ENCODE measurements around the gene LCE7A.

Gene LCE7A

GRCh38 chr1:152880907-152881306 is 21.1 kb downstream of the LCE7A start:
- DNase-seq, result no peak

DNA sequence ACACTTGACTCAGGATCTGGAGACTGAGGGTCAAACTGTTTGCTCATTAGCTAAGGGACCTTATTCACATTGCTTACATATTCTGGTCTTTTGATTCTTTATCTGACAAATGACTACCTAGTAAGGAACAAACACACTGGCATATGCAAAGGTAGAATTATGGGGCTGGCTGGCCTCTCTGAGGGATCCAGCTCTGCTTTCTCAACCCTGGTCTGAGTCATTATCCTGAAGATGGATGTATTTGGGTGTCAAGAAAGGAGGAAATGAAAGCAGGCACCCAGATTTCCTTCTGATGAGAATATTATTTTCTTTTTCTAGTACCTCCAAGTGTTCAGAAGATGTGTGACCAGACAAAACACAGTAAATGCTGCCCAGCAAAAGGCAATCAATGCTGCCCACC is 24.3 kb downstream of the LCE7A start:
- no peak for DNase-seq

DNA sequence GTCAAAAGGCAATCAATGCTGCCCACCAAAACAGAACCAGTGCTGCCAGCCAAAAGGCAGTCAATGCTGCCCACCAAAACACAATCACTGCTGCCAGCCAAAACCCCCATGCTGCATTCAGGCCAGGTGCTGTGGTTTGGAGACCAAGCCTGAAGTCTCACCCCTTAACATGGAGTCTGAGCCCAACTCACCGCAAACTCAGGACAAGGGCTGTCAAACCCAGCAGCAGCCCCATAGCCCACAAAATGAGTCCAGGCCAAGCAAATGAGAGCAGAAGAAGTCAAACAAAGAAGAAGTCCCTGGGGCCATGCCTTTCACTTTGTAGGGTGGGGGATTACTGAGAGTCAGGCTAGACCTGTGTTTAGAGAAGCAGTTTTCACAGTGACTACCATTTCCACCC is 24.7 kb downstream of the LCE7A start:
- no peak for DNase-seq

DNA sequence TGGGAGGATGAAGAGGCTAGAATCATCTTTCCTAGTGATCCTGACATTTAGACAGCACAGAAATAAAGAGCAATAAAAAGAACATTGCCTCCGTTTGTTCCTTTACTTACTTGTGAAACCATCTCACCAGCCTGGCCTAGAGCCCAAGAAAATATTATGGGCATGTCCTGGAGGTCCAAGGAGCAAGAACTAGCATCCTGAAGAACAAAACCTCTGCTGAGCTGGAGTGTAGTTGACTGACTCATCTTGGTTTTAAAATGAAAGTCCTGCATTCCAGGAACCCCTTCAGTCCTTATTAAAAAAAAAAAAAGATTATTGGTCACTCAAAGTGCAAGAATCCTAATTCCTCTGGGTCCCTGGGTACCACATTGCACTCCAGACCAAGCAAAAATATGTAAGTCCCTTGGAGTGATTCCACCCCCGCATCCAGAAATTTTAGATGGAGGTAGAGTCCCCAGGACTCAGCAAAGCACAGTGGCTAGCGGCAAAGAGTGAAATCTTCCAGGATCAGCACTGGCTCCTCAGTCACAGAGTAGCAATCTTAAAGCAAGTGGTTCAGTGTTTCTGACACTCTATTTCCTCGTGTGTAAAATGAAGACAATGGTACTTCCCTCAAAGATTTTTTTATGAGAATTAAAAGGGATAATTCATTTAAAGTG is 25.3 kb downstream of the LCE7A start:
- DNase-seq, result no peak

DNA sequence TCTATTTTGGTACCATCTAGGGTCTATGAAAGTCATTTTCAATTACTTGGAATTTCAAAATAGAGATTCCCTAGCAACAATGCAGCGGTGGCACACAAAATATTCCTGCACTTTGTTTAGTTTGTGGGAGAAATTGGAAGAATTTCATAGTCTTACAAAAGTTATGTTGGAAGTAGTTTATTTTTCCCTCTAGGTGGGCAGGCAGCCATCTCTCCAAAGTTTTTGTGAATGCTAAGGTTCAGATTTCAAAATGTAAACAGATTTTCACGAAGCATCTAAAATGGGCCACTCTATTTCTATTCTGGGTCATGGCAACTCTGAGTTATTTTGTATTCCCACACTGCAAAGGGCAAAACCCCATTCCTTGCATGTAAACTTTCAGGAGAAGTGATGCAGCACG is 26.3 kb downstream of the LCE7A start:
- no peak for DNase-seq

DNA sequence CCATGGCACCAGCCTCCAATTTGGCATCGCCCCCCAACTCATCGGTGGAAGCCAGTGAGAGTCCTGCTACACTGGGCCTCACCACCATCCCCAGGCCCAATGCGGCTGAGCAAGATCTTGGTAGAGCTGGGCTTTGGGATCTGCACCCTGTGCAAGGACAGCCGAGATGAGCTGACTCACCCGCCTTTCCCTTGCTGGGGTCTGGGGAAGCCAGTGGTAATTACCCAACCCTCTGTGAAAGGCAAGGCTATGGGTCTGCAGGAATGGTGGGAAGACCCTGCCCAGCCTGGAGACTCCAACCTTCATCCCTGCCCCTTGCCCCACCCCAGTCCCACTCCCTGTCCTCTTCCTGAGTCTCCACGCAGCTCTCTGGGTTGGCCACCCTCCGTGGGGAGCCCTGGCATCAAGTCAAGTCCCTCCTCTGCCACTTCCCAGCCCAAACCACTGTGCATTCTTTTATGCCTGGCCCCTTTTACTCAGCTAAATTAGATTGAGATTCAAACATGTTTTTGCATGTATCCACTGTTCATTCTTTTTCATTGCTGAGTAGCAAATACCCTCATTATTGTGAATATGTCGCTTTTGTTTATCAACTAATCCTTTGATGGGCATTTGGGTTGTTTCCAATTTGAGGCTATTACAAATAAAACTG is 27.1 kb downstream of the LCE7A start:
- DNase-seq, result no peak

DNA sequence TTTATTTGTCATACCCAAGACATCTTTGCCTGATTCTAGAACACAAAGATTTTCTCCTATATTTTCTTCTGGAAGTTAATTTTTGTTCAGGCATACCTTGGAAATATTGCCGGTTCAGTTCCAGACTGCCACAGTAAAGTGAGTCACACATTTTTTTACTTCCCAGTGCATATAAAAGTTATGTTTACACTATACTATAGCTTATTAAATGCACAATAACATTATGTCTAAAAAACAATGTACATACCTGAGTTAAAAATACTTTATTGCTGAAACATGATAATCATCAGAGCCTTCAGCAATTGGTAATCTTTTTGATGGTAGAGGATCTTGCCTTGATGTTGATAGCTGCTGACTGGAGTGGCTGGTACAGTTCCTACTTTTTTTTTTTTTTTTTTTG is 28.3 kb downstream of the LCE7A start:
- no peak for DNase-seq

DNA sequence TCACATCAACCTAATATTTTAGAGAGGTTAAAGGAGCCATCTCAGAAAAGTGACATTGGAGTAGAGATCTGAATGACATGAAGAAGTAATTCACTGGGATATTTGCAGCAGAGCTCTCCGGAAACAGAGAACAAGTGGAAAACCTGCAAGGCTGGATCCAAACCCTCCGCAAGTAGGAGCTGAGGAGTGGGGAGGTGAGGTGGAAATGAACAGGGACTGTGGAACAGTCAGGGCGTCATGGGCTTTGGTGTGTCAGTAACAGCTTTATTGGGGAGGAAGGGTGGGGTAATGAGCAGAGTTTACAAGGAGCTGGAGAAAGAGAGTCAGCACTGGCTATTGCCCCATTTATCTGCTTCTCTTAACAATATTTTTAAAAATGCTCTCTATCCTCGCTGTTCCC is 39.2 kb downstream of the LCE7A start:
- no peak for DNase-seq

DNA sequence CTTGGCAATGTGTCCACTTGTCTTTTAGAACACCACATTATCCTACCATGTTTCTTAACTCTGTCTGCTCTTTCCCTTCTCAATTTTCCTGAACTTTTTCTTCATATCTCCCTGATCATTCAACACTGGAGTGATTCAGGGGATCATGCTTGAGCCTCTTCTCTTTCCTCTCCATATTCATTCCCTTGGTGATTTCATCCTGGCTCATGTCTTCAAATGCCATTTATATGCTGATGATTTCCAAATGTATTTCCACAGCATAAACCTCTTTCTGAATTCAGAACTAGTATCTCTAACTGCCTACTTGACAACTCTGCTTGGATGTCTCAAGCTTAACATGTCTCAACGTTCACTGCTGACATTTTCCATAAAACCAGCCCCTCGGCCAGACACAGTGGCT is 40.1 kb downstream of the LCE7A start:
- no peak for DNase-seq

GRCh38 chr1:152901631-152902030 is 41.8 kb downstream of the LCE7A start:
- DNase-seq, result no peak

DNA sequence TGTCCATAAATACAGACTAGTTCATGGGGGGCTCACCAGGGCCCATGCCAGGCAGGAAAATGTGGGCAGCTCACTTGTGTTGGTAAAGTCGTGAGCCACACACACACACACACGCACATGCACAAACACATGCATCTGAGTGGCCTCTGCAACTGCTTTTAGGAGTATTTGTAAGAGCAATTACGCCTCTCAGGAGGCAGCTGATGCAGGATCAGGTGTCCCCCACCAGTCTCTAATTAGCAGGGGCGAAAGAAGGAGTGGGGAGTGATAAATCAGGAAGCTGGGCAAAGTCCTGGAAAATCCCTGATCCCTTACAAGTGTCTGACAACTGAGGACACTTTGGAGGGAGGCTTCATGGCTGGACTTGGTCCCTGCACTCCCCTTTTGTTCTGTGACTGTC is 42.8 kb downstream of the LCE7A start:
- DNase-seq, result no peak

- no peak for DNase-seq
These were observed 45.1 kb downstream of the LCE7A start for GRCh38 chr1:152904688-152905440.

GRCh38 chr1:152906023-152906565 is 46.3 kb downstream of the LCE7A start:
- no peak for DNase-seq

DNA sequence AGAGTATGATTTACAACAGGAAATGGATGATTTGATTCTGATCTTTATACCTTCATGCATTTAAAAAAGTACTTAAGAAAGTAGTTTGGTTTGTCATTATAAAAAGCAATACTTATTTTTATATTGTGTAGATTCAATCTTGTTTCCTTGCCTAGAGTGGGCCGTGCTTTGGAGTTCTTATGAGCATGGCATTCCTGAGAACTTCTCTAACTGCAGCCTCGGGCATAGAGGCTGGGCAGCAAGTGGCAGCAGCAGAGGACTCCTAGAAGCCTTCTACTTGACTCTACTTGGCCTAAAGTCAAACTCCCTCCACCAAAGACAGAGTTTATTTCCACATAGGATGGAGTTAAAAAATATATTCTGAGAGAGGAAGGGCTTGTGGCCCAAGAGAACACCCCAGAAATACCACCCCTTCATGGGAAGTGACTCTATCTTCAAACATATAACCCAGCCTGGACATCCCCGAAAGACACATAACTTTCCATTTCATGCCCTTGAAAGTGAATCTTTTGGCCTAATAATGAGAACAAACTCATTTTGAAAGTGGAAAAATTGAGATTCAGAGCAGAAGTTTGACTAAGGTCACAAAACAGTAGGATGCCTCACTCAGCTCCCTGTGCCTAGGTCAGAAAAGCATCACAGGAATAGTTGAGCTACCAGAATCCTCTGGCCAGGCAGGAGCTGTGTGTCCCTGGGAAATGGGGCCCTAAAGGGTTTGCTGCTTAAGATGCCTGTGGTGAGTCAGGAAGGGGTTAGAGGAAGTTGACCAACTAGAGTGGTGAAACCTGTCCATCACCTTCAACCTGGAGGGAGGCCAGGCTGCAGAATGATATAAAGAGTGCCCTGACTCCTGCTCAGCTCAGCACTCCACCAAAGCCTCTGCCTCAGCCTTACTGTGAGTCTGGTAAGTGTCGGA is 48.1 kb downstream of the LCE7A start, which contains the start of gene IVL:
Gene IVL, plus strand, starts transcription at position 861 of the 916 bp plus-strand sequence. CDS start 1,252 bp downstream, outside the sequence.
- DNase-seq, result no peak

DNA sequence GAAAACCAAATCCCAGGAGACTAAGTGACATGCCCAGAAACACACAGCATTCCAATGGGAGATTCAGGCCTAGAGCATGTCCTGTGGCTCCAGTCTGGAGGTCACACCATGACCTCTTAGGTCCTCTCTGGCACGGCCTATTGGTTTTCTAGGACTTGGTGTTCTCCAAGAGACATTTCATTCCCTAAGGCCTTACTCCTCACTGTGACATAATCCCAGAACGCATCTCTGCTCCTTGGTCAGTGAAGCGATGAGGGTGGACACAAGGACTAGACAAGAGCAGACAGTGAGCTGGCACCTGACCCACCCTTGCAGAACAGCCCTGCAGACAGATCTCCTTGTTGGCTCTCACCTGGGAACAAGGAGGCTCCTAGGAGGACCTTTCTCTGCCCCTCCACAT is 49.4 kb downstream of the LCE7A start:
- DNase-seq, result no peak
